WTC11 (cell line): Measurements from ENCODE around the gene XDH. TPM values are rescaled to one million over a fixed set of nuclear protein-coding genes. Genes with fewer than 3 reads are reported as not detected.

Experiments used
- ATAC-seq: fragments of 200-7000 bp; cut with Tn5 transposase; 2 replicates; pipeline ENCODE4 v1.10.0; 2021; ENCODE audit warnings: mild to moderate bottlenecking, moderate library complexity
- CTCF ChIA-PET: fragments of 300-600 bp; sonication (Branson Sonifier 250); formaldehyde crosslinking; loops from one replicate; lab custom pipeline; 2021; ENCODE audit warnings: antibody characterized with exemption; lab: Charles Lee
- POLR2A ChIA-PET: fragments of 350-600 bp; sonication (Branson Sonifier 250); formaldehyde crosslinking; loops from one replicate; lab custom pipeline; 2021; ENCODE audit warnings: antibody characterized with exemption; lab: Charles Lee
- DNase-seq: peaks from one replicate; pipeline ENCODE4 v3.0.0; 2021; ENCODE audit warnings: low spot score
- H3K27ac Mint-ChIP-seq: 2 replicates; pipeline ENCODE4 v1.8.0; 2021; ENCODE audit warnings: mixed read lengths
- H3K27me3 Mint-ChIP-seq: 2 replicates; pipeline ENCODE4 v1.8.0; 2021; ENCODE audit warnings: low read depth, mild to moderate bottlenecking, moderate library complexity, mixed read lengths
- H3K36me3 Mint-ChIP-seq: 2 replicates; pipeline ENCODE4 v1.8.0; 2021; ENCODE audit warnings: mixed read lengths
- H3K4me1 Mint-ChIP-seq: 2 replicates; pipeline ENCODE4 v1.8.0; 2022; ENCODE audit warnings: mixed read lengths
- H3K4me3 Mint-ChIP-seq: 2 replicates; pipeline ENCODE4 v1.8.0; 2021; ENCODE audit warnings: mild to moderate bottlenecking, moderate library complexity, mixed read lengths
- H3K9me3 Mint-ChIP-seq: 2 replicates; pipeline ENCODE4 v1.8.0; 2021; ENCODE audit warnings: mixed read lengths
- ARID4B ChIP-seq: sonication (generic); formaldehyde crosslinking; IDR thresholded peaks from 2 replicates; pipeline ENCODE4 v1.8.0; 2023; ENCODE audit warnings: missing genetic modification reagents, mild to moderate bottlenecking, borderline replicate concordance
- ATF1 ChIP-seq: sonication (generic); formaldehyde crosslinking; IDR thresholded peaks from 2 replicates; pipeline ENCODE4 v1.8.1; 2023; ENCODE audit warnings: mild to moderate bottlenecking, moderate library complexity, missing genetic modification reagents
- ATF3 ChIP-seq: sonication (generic); formaldehyde crosslinking; conservative IDR thresholded peaks from 2 replicates; pipeline ENCODE4 v1.8.1; 2022; ENCODE audit warnings: mild to moderate bottlenecking, missing genetic modification reagents
- ATF6 ChIP-seq: sonication (generic); formaldehyde crosslinking; IDR thresholded peaks from 2 replicates; pipeline ENCODE4 v1.8.1; 2023; ENCODE audit warnings: mild to moderate bottlenecking, missing genetic modification reagents
- CBFB ChIP-seq: sonication (generic); formaldehyde crosslinking; IDR thresholded peaks from 2 replicates; pipeline ENCODE4 v1.8.1; 2022; ENCODE audit warnings: mild to moderate bottlenecking, low read depth, missing genetic modification reagents
- CTCF ChIP-seq: fragments of 200-600 bp; IDR thresholded peaks from 2 replicates; pipeline ENCODE4 v1.8.0; 2022; ENCODE audit warnings: antibody characterized with exemption
- ERG ChIP-seq: fragments of 250-450 bp; sonication (Bioruptor Pico); IDR thresholded peaks from 2 replicates; pipeline ENCODE4 v1.8.0; 2021; ENCODE audit warnings: mild to moderate bottlenecking
- FOXJ3 ChIP-seq: sonication (generic); formaldehyde crosslinking; IDR thresholded peaks from 2 replicates; pipeline ENCODE4 v1.9.0; 2021; ENCODE audit warnings: missing genetic modification reagents, mild to moderate bottlenecking, borderline replicate concordance
- GABPB1 ChIP-seq: sonication (generic); formaldehyde crosslinking; IDR thresholded peaks from 2 replicates; pipeline ENCODE4 v1.8.1; 2023; ENCODE audit warnings: mild to moderate bottlenecking, missing genetic modification reagents
- GTF2I ChIP-seq: fragments of 250-450 bp; sonication (Bioruptor Pico); conservative IDR thresholded peaks from 2 replicates; pipeline ENCODE4 v1.4.0; 2021; ENCODE audit warnings: mild to moderate bottlenecking
- NFATC4 ChIP-seq: fragments of 250-450 bp; sonication (Bioruptor Pico); IDR thresholded peaks from 2 replicates; pipeline ENCODE4 v1.9.0; 2021; ENCODE audit warnings: mild to moderate bottlenecking
- NFE2L1 ChIP-seq: sonication (generic); formaldehyde crosslinking; IDR thresholded peaks from 2 replicates; pipeline ENCODE4 v1.8.1; 2023; ENCODE audit warnings: missing genetic modification reagents
- NR2C2 ChIP-seq: sonication (generic); formaldehyde crosslinking; IDR thresholded peaks from 2 replicates; pipeline ENCODE4 v1.8.0; 2022; ENCODE audit warnings: mild to moderate bottlenecking, missing genetic modification reagents
- PREB ChIP-seq: sonication (generic); formaldehyde crosslinking; IDR thresholded peaks from 2 replicates; pipeline ENCODE4 v1.8.1; 2022; ENCODE audit warnings: mild to moderate bottlenecking, missing genetic modification reagents, moderate library complexity, borderline replicate concordance
- TCF7 ChIP-seq: sonication (generic); formaldehyde crosslinking; IDR thresholded peaks from 2 replicates; pipeline ENCODE4 v1.8.0; 2022; ENCODE audit warnings: mild to moderate bottlenecking, low read depth, missing genetic modification reagents, moderate library complexity
- USF1 ChIP-seq: sonication (generic); formaldehyde crosslinking; IDR thresholded peaks from 2 replicates; pipeline ENCODE4 v1.8.0; 2022; ENCODE audit warnings: mild to moderate bottlenecking, missing genetic modification reagents
- ZBTB21 ChIP-seq: sonication (generic); formaldehyde crosslinking; IDR thresholded peaks from 2 replicates; pipeline ENCODE4 v1.8.1; 2023; ENCODE audit warnings: mild to moderate bottlenecking, missing genetic modification reagents, borderline replicate concordance
- ZNF219 ChIP-seq: sonication (generic); formaldehyde crosslinking; IDR thresholded peaks from 2 replicates; pipeline ENCODE4 v1.8.0; 2023; ENCODE audit warnings: missing genetic modification reagents, mild to moderate bottlenecking, borderline replicate concordance
- ZNF232 ChIP-seq: sonication (generic); formaldehyde crosslinking; IDR thresholded peaks from 2 replicates; pipeline ENCODE4 v1.8.0; 2022; ENCODE audit warnings: mild to moderate bottlenecking, missing genetic modification reagents
- ZNF416 ChIP-seq: fragments of 250-450 bp; sonication (Bioruptor Pico); IDR thresholded peaks from 2 replicates; pipeline ENCODE4 v1.9.0; 2021; ENCODE audit warnings: mild to moderate bottlenecking, inconsistent platforms
- ZNF425 ChIP-seq: fragments of 250-450 bp; sonication (Bioruptor Pico); conservative IDR thresholded peaks from 2 replicates; pipeline ENCODE4 v1.9.0; 2021; ENCODE audit warnings: mild to moderate bottlenecking
- ZNF512 ChIP-seq: sonication (generic); formaldehyde crosslinking; IDR thresholded peaks from 2 replicates; pipeline ENCODE4 v1.8.1; 2022; ENCODE audit warnings: missing genetic modification reagents, borderline replicate concordance
- total RNA-seq: library from RNA; stranded (reverse); gene quantifications from 3 replicates; pipeline ENCODE4 v1.2.3, GENCODE V29; 2021

Gene XDH
- total RNA-seq, 1 experiment from 2014 or later, result 3.0 TPM

GRCh38 chr2:31419386-31419785 lies 4.8 kb upstream of the XDH start (continued):
- TF ChIP-seq ATF1 (CRISPR knock-in tag) (no peak), ZNF425 (CRISPR knock-in tag) (no peak), NFATC4 (no peak), ATF3 (CRISPR knock-in tag) (no peak), FOXJ3 (no peak), ZNF232 (CRISPR knock-in tag) (no peak), CBFB (CRISPR knock-in tag) (no peak), PREB (CRISPR knock-in tag) (no peak)

- no peaks in the 10 kb centered on the region; the same call in 1 of the 2 replicates for H3K4me1 Mint-ChIP-seq
- H3K27me3 Mint-ChIP-seq, result no peaks in the 10 kb centered on the region
- POLR2A ChIA-PET, result interaction anchor here (0.7 kb wide), 1 partner anchor 13 kb away, joined by 10 read pairs; no protein-coding TSS in a partner anchor
- TF ChIP-seq NFE2L1 (CRISPR knock-in tag), result no peak
- TF ChIP-seq ZNF416, result no peak
- no peak for TF ChIP-seq ARID4B (CRISPR knock-in tag)
- no peak for TF ChIP-seq GABPB1 (CRISPR knock-in tag)
- no peak for TF ChIP-seq ZNF219 (CRISPR knock-in tag)
- TF ChIP-seq NR2C2 (CRISPR knock-in tag), result no peak
- no peak for TF ChIP-seq CTCF
- no peak for TF ChIP-seq USF1 (CRISPR knock-in tag)
- no peak for TF ChIP-seq ATF6
- no peak for TF ChIP-seq TCF7 (CRISPR knock-in tag)
- no peak for TF ChIP-seq GTF2I
- TF ChIP-seq ERG (CRISPR knock-in tag), result no peak
- no peak for TF ChIP-seq ZNF512 (CRISPR knock-in tag)
- TF ChIP-seq ZBTB21 (CRISPR knock-in tag), result no peak
- TF ChIP-seq, all 79 proteins: peak for 0
- no peak for DNase-seq
- H3K27ac Mint-ChIP-seq, result no peak overlapping the region
- no peak for ATAC-seq
- peaks cover 19% of the 10 kb centered on the region for H3K9me3 Mint-ChIP-seq
- CTCF ChIA-PET, result interaction anchor here (0.7 kb wide), 1 partner anchor 13 kb away, joined by 7 read pairs; no protein-coding TSS in a partner anchor
- no peak overlapping the region for H3K4me3 Mint-ChIP-seq
- H3K36me3 Mint-ChIP-seq, result peaks cover 12% of the 10 kb centered on the region
These were observed 879 bp upstream of the XDH start for GRCh38 chr2:31415421-31415820.
